ENCODE results near the gene IL17RC. TPM values are rescaled to one million over a fixed set of nuclear protein-coding genes. Genes with fewer than 3 reads are reported as not detected.

The IL17RC gene
- total RNA-seq, 1 donor from 2014 or later = 82.5 TPM

DNA sequence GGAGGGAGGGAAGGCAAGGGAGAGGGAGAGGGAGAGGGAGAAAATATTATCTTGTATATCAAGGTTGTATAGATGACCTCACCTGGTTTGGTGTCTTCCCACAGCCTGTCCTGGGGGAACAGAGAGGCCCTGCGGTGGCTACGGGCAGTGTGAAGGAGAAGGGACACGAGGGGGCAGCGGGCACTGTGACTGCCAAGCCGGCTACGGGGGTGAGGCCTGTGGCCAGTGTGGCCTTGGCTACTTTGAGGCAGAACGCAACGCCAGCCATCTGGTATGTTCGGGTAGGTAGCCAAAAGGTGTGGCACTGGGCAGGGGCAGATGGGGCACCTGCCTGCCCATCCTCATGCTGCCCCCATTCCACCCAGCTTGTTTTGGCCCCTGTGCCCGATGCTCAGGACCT, 23.8 kb downstream of the IL17RC start:
- TF ChIP-seq, protein P1, sequence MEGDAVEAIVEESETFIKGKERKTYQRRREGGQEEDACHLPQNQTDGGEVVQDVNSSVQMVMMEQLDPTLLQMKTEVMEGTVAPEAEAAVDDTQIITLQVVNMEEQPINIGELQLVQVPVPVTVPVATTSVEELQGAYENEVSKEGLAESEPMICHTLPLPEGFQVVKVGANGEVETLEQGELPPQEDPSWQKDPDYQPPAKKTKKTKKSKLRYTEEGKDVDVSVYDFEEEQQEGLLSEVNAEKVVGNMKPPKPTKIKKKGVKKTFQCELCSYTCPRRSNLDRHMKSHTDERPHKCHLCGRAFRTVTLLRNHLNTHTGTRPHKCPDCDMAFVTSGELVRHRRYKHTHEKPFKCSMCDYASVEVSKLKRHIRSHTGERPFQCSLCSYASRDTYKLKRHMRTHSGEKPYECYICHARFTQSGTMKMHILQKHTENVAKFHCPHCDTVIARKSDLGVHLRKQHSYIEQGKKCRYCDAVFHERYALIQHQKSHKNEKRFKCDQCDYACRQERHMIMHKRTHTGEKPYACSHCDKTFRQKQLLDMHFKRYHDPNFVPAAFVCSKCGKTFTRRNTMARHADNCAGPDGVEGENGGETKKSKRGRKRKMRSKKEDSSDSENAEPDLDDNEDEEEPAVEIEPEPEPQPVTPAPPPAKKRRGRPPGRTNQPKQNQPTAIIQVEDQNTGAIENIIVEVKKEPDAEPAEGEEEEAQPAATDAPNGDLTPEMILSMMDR (IDR thresholded peaks at IDR 0.05) = no peak
- H3K27ac ChIP-seq = no peak overlapping the region
- intact Hi-C loops (cut with DNase I) = no loop called here
- no peaks in the 10 kb centered on the region for H3K27me3 ChIP-seq
- DNase-seq (ENCODE audit: low spot score in 2 of 2) = no peak
- H3K4me1 ChIP-seq = no peaks in the 10 kb centered on the region
- H3K4me3 ChIP-seq = no peak overlapping the region
- H3K9me3 ChIP-seq = no peaks in the 10 kb centered on the region
- H3K36me3 ChIP-seq = peaks cover 37% of the 10 kb centered on the region in 2 donors

DNA sequence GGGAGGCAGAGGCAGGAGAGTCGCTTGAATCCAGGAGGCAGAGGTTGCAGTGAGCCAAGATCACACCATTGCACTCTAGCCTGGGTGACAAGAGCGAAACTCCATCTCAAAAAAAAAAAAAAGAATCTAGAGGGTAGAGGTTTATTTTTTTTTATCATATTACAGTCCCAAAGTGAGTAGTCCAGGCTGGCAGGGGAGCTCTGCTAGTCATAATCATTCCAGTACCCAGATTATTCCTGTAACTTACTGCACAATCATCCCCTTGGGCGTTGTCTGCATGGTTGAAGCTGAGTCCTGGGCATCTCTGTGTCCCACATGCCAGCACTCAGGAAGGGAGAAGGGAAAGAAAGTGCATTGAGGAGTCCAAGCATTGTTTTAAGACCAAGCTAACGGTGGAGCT, 25.3 kb downstream of the IL17RC start:
- no peaks in the 10 kb centered on the region for H3K27me3 ChIP-seq
- no peaks in the 10 kb centered on the region for H3K4me1 ChIP-seq
- no peak overlapping the region for H3K4me3 ChIP-seq
- intact Hi-C loops (cut with DNase I) = no loop called here
- TF ChIP-seq, protein P1 (IDR thresholded peaks at IDR 0.05) = no peak
- H3K9me3 ChIP-seq = no peaks in the 10 kb centered on the region
- no peak overlapping the region for H3K27ac ChIP-seq
- H3K36me3 ChIP-seq = peaks cover 26 to 27% of the 10 kb centered on the region in 2 donors
- DNase-seq (ENCODE audit: low spot score in 2 of 2) = no peak

DNA sequence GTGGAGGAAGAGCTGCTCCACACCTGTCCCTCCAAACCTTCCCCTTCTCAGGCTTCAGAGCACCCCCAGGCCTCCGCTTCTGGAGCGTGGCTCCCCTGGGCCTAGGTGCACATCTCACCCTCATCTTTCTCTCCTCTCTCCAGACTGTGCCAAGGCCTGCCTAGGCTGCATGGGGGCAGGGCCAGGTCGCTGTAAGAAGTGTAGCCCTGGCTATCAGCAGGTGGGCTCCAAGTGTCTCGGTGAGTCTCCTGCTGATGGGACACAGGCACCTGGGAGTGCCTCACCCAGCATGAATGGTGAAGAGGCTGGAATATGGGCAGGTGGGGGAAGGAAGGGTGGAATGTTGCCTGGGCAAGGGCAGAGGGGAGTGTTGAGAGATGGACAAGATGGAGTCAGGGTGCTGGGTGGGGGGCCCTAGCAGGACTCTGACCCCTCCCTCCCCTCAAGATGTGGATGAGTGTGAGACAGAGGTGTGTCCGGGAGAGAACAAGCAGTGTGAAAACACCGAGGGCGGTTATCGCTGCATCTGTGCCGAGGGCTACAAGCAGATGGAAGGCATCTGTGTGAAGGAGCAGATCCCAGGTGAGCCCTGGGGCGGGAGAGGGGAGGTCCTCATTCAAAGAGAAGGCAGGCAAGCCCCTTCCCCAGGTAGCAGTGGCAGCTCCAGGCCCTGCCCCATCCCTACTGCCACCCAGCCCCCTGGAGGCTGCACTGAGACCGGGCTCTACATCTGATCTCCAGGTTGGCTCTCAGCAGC, 26.2 kb downstream of the IL17RC start:
- Histone ChIP-seq H3K9me3 (no peaks in the 10 kb centered on the region), H3K36me3 (peaks cover 16 to 17% of the 10 kb centered on the region in 2 donors), H3K4me1 (peaks cover 5 to 7% of the 10 kb centered on the region in 2 donors), H3K27me3 (no peaks in the 10 kb centered on the region), H3K4me3 (no peak overlapping the region), H3K27ac (no peak overlapping the region)
- intact Hi-C loops (cut with DNase I) = no loop called here
- DNase-seq (ENCODE audit: low spot score in 2 of 2) = no peak
- TF ChIP-seq, protein P1 (IDR thresholded peaks at IDR 0.05) = no peak

DNA sequence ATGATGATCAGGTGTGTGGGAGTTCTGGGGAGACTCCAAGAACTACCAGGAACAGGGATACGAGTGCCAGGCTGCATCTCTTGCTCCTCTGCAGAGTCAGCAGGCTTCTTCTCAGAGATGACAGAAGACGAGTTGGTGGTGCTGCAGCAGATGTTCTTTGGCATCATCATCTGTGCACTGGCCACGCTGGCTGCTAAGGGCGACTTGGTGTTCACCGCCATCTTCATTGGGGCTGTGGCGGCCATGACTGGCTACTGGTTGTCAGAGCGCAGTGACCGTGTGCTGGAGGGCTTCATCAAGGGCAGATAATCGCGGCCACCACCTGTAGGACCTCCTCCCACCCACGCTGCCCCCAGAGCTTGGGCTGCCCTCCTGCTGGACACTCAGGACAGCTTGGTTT, 27.4 kb downstream of the IL17RC start:
- DNase-seq (ENCODE audit: low spot score in 2 of 2) = no peak
- peaks cover 14 to 15% of the 10 kb centered on the region in 2 donors for H3K36me3 ChIP-seq
- peaks cover 5 to 7% of the 10 kb centered on the region in 2 donors for H3K4me1 ChIP-seq
- no peaks in the 10 kb centered on the region for H3K27me3 ChIP-seq
- no peak overlapping the region for H3K27ac ChIP-seq
- no peak overlapping the region for H3K4me3 ChIP-seq
- intact Hi-C loops (cut with DNase I) = no loop called here
- no peaks in the 10 kb centered on the region for H3K9me3 ChIP-seq
- TF ChIP-seq, protein P1 (IDR thresholded peaks at IDR 0.05) = no peak

DNA sequence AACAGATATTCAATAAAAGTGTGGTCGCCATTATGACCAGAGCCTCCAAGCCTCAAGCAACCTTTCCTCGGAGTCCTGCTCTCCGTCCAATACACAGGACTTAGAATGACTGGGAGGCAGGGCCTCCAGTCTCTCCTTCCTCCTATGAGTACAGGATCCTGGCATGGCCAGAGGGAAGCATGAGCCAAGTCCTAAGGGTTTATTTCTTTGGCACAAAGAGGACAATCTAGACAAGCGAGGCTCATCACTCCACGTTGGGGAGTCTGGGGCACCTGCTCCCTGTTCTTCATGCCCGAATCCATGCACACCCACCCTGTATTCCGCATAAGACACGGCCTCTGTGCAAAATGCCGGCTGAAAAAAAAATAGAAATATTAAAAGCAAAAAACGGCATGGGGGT, 28.5 kb downstream of the IL17RC start:
- H3K27ac ChIP-seq = peak overlapping the region in 1 of 2 donors; percentile 81
- H3K4me1 ChIP-seq = peaks cover 5 to 7% of the 10 kb centered on the region in 2 donors
- TF ChIP-seq, protein P1 (IDR thresholded peaks at IDR 0.05) = no peak
- H3K27me3 ChIP-seq = no peaks in the 10 kb centered on the region
- no peak for DNase-seq (ENCODE audit: low spot score in 2 of 2)
- no peaks in the 10 kb centered on the region for H3K9me3 ChIP-seq
- H3K36me3 ChIP-seq = peaks cover 14 to 15% of the 10 kb centered on the region in 2 donors
- intact Hi-C loops (cut with DNase I) = no loop called here
- peak overlapping the region in 1 of 2 donors; percentile 80 for H3K4me3 ChIP-seq
